Fibroblast of gingiva (primary cell): ENCODE measurements around the gene SLC35F3.
"Not testable (repeated sequence)": the region's sequence is repeated elsewhere in the genome, so short reads cannot be mapped to it uniquely, and the experiment has no call there.

Source experiments
- DNase-seq: peaks from one replicate; pipeline ENCODE4 v3.0.0-alpha.2; 2011; ENCODE audit warnings: low read depth

Gene SLC35F3

GRCh38 chr1:234199476-234200127, 295.1 kb downstream of the SLC35F3 start:
- no peak for DNase-seq

- DNase-seq, result no peak
Observed at GRCh38 chr1:234200566-234200965, 296.1 kb downstream of the SLC35F3 start.

DNA sequence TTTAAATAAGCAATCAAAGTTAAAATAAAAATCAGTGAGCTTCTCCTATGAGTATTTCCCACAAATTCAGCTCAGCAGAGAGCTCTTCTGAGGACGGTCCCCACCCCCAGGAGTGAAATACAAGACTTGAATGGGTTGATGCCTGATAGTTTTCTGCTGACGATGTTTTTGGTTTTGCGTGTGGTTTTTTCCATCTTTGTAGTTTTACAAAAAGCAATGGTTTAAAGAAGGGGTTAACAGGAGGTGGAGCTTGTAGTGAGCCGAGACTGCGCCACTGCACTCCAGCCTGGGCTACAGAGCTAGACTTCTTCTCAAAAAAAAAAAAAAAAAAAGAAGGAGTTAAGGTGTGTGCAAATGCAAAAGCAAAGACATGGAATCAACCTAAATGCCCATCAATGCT, 297.1 kb downstream of the SLC35F3 start:
- DNase-seq, result no peak

DNA sequence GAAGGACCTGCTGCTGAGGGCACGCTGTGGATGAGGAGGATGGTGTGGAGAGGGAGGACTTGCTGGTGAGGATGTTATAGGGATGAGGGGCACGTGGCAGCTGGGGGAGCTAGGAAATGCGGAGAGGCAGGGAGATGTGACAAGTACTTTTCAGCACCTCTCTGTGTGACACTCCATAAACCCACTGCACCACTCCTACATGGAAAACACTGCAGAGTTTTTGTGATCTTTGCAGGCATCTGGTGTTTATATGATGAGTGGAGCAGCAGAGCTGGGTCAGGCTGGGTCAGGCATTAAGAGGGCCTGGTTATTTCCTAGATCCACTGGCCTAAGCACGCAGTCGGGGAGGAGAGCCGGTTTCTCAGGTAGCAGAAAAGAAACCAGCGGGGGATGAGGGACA, 301.5 kb downstream of the SLC35F3 start:
- DNase-seq, result no peak

GRCh38 chr1:234206651-234207284, 302.3 kb downstream of the SLC35F3 start:
- DNase-seq, result peak; percentile 15

DNA sequence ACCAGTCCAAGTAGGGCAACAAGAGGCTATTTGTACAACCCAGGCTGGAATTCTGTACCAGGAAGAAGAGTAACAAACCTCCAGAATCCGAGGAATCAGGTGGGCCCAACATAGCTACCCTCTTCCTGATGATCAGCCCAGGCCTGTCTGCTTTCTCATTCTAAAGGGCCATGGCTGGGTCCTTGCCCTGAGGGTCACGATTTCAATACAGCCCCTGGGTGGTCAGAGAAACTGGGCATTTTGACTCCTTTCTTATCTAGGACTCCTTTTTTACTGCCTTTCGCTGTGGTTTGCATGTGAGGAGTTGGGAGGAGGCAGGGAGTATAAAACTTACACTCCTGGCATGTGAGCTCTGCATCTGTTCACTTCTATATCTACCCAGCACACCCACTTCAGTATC, 303.9 kb downstream of the SLC35F3 start:
- no peak for DNase-seq

GRCh38 chr1:234208791-234209190, 304.3 kb downstream of the SLC35F3 start:
- DNase-seq, result no peak

DNA sequence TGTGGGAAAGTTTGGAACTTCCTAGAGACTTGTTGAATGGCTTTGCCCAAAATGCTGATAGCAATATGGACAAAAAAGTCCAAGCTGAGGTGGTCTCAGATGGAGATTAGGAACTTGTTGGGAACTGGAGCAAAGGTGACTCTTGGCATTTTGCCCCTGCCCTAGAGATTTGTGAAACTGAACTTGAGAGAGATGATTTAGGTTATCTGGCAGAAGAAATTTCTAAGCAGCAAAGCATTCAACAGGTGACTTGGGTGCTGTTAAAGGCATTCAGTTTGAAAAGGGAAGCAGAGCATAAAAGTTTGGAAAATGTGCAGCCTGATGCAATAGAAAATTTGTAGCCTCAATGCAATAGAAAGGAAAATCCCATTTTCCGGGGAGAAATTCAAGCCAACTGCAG, 306.0 kb downstream of the SLC35F3 start:
- DNase-seq, result not testable (repeated sequence)

DNA sequence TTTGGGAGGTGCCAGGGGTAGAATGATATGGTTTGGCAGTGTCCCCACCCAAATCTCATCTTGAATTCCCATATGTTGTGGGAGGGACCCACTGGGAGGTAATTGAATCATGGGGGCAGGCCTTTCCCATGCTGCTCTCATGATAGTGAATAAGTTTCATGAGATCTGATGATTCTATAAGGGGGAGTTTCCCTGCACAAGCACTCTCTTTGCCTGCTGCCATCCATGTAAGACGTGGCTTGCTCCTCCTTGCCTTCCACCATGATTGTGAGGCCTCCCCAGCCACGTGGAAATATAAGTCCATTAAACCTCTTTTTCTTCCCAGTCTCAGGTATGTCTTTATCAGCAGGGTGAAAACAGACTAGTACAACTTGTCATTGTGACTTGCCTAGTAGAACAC, 307.4 kb downstream of the SLC35F3 start:
- DNase-seq, result not testable (repeated sequence)

- DNase-seq, result no peak
Observed at GRCh38 chr1:234212764-234213657, 308.5 kb downstream of the SLC35F3 start.

DNA sequence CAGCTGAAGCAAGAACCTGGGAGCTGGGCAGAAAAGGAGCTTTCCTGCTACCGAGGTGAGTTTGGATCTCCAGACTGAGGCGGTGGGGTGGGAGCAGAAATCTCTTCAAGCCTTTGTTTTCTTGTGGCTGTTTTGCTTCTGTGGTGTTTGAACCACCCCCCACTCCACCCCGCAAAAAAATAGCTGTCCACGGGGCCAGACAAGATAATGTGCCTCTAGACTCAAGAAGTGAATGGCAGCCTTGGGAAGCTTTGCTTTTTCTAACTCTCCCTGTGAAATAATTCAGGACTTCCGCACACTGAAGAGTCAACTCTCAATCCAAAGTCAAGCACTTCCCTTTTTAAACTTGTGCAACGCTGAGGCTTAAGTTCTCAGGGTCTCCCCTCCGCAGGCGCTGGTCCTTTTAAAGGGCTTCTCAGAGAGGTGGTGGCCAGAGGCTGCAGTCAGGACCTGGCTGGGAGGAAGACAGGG, 309.2 kb downstream of the SLC35F3 start:
- DNase-seq, result no peak

GRCh38 chr1:234214129-234214910, 309.8 kb downstream of the SLC35F3 start:
- DNase-seq, result no peak

DNA sequence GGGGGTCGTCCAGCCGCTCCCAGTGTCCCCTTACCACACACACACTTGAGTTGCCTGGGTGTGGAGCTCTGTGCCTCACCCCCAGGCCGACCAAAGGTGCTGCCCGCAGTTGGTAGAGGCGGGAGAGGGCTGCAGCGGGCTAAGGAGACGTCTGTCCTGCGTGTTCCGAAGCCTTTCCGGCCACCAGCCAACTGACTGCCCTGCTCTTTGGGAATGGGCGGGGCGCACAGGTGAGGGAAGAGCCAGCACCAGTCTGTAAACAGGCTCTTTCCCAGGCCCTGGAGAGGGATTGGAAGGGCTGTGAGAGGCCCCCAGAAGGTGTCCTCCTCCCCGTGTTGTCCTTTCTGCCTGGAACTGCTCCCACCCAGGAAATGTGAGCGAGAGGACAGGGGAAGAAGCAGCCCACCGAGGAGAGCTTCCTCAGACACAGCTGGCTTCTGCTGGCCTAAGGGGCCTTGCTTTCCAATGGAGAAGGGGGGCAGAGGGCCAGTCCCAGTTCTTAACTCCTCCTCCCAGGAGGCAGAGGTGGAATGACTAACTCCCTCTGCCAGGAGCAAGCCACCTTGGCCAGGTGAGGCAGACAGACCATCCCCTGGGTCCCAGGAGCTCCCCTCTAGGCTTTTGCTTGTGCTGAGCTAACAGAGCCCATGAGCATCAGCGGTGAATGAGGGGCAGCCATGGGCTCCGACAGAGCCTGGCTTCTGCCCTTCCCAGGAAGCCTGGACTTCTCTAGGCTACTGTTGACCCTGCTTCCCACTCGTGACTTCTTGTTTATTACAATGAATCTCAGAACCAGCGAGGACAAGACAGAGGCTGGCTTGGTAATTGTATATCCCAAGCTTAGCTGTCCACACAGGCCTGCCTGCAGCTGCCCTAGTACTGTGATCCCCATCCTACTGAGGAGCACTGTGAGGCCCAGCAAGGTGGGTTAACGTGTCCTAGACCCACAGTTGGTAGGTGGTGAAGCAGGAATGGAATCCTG, 310.7 kb downstream of the SLC35F3 start:
- no peak for DNase-seq

DNA sequence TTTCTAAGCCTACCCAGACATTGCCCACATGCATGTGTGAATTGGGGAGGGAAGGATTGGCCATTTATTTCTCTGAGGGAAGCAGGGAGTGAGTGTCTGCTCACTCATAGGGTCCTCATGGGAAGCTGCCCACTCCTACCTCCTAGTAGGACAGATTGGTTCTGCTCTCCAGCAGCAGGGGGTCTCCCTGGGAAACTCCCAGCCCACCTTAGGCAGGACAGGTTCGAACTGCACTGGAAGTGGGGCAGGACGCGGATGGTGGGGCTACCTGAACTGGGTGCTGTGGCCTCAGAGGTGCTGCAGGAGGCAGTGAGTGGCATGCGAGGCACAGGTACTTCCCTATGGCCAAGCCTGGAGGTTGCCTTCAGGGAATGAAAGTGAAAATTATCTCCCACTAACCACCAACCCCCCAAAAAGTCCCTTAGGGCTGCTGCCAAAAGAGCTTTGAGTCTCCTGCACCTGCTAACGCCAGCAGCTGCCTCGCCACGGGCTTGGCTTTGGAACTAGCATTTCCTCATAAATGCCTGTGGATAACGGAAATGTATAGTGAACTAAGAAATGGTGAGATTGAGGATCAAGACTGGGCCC, 311.7 kb downstream of the SLC35F3 start:
- DNase-seq, result no peak

DNA sequence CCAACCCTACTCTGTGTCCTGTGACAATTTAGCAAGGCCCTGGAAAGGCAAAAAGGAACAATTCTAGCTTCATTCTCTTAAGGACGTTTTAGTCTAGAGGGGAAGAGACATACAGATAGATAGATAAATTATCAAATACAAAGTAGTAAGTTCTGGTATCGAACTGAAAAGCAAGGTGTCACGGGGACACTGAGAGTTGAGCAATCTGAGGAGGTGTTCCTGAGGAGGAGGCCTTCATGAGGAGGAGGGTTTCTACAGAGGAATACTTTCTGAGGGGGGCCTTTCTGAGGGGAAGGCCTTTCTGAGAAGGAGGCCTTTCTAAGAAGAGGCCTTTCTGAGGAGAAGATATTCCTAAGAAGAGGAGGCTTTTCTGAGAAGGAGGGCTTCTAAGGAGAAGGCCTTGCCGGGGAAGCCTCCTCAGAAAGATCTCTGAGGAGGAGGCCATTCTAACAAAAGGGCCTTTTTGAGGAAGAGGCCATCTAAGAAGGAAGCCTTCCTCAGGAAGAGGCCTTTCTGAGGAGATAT, 312.9 kb downstream of the SLC35F3 start:
- DNase-seq, result no peak

GRCh38 chr1:234218078-234218477, 313.6 kb downstream of the SLC35F3 start:
- DNase-seq, result no peak

DNA sequence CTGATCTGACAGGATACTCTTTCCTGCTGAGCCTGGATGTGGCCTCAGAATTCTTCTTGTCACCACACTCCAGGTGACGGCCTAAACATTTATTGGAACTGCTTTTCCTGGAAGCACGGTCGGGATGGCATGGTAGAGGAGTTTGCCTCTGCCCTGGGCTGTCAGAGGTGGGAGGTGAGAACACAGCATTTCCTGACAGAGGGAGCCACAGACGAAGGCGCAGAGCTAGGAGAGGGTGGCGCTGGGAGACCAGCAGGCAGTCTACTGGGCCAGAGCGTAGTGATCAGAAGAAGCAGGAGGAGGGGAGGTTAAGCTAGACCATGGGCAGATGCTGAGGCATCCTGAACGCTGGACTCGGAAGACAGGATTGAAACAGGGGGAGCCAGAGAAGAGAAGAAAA, 315.2 kb downstream of the SLC35F3 start:
- no peak for DNase-seq

DNA sequence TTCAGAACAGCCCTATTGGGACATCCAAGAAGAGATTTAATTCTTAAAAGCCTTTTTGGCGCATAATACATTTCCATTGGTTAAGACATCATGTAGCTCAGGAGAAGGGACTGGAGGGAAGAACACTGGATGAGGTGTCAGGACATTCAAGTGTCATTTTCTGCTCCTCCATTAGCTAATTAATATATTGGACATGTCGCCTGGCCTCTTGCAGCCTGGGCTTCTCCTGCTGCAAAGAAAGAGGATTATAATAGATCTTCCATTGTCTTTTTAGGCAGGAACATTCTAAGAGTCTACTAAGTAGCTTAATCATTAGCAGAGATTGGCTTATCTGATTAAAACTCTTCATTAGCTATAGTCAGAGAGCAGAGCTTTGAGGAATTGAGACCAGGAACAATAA, 317.1 kb downstream of the SLC35F3 start:
- DNase-seq, result no peak

GRCh38 chr1:234222561-234223280, 318.2 kb downstream of the SLC35F3 start:
- DNase-seq, result no peak
